Liver (tissue), 9 donors: ENCODE results near the gene CDH4. TPM values are rescaled to one million over a fixed set of nuclear protein-coding genes. Genes with fewer than 3 reads are reported as not detected.

Source experiments
- DNase-seq: peaks from one replicate; pipeline ENCODE4 v3.0.0-alpha.2; 2017; ENCODE audit warnings: low spot score
- H3K27ac ChIP-seq, 2 donors: one replicate each; pipeline ENCODE4 v1.7.0; 2013; ENCODE audit warnings: inconsistent platforms in 2 of 2, low read length in 2 of 2, control low read depth in 1 of 2, low read depth in 1 of 2, mild to moderate bottlenecking in 1 of 2
- H3K27me3 ChIP-seq, 4 donors: one replicate each; pipeline versions ENCODE4 v1.6.1 to v1.7.0; 2013; ENCODE audit warnings: low read length in 3 of 4, inconsistent platforms in 1 of 4, mild to moderate bottlenecking in 1 of 4, moderate library complexity in 1 of 4; ENCODE audit not compliant: control insufficient read depth in 4 of 4, insufficient read depth in 4 of 4
- H3K36me3 ChIP-seq, 4 donors: one replicate each; pipeline versions ENCODE4 v1.6.1 to v1.7.0; 2013; ENCODE audit warnings: low read length in 3 of 4, mild to moderate bottlenecking in 3 of 4, low read depth in 1 of 4, moderate library complexity in 1 of 4; ENCODE audit not compliant: control insufficient read depth in 4 of 4, insufficient read depth in 3 of 4
- H3K4me1 ChIP-seq, 4 donors: one replicate each; pipeline versions ENCODE4 v1.6.1 to v1.7.0; 2013; ENCODE audit warnings: low read length in 3 of 4, mild to moderate bottlenecking in 3 of 4, moderate library complexity in 1 of 4; ENCODE audit not compliant: control insufficient read depth in 4 of 4, insufficient read depth in 4 of 4
- H3K4me3 ChIP-seq, 3 donors: one replicate each; pipeline versions ENCODE4 v1.6.1 to v1.7.0; 2013; ENCODE audit warnings: low read length in 3 of 3, control low read depth in 1 of 3, low read depth in 1 of 3, mild to moderate bottlenecking in 1 of 3
- H3K9ac ChIP-seq, 2 donors: one replicate each; pipeline ENCODE4 v1.7.0; 2013; ENCODE audit warnings: low read length in 2 of 2, mild to moderate bottlenecking in 2 of 2, moderate library complexity in 2 of 2, control low read depth in 1 of 2, low read depth in 1 of 2
- H3K9me3 ChIP-seq, 4 donors: one replicate each; pipeline versions ENCODE4 v1.6.1 to v1.7.0; 2013; ENCODE audit warnings: low read length in 3 of 4; ENCODE audit not compliant: control insufficient read depth in 4 of 4
- EGR1 ChIP-seq, 2 donors: IDR thresholded peaks; 2 replicates each; pipeline ENCODE4 v1.6.1; 2016 to 2018; ENCODE audit warnings: antibody characterized with exemption in 2 of 2, low read depth in 2 of 2
- GABPA ChIP-seq, 2 donors: IDR thresholded peaks in 1 of 2; conservative IDR thresholded peaks in 1 of 2; 2 replicates each; pipeline ENCODE4 v1.6.1; 2016; ENCODE audit warnings: antibody characterized with exemption in 2 of 2, mild to moderate bottlenecking in 1 of 2, moderate library complexity in 1 of 2
- HNF4A ChIP-seq, 2 donors: conservative IDR thresholded peaks; 2 replicates each; pipeline ENCODE4 v1.6.1; 2016; ENCODE audit warnings: antibody characterized with exemption in 2 of 2, mild to moderate bottlenecking in 2 of 2
- HNF4G ChIP-seq: IDR thresholded peaks from 2 replicates; pipeline ENCODE4 v1.6.1; 2016; ENCODE audit warnings: antibody characterized with exemption
- JUND ChIP-seq, 2 donors: IDR thresholded peaks; 2 replicates each; pipeline ENCODE4 v1.6.1; 2016; ENCODE audit warnings: antibody characterized with exemption in 2 of 2
- MAX ChIP-seq: IDR thresholded peaks from 2 replicates; pipeline ENCODE4 v1.6.1; 2016; ENCODE audit warnings: antibody characterized with exemption
- NR2F2 ChIP-seq: IDR thresholded peaks from 2 replicates; pipeline ENCODE4 v1.6.1; 2016; ENCODE audit warnings: antibody characterized with exemption
- RAD21 ChIP-seq, 2 donors: IDR thresholded peaks; 2 replicates each; pipeline ENCODE4 v1.6.1; 2016; ENCODE audit warnings: antibody characterized with exemption in 2 of 2, mild to moderate bottlenecking in 2 of 2
- REST ChIP-seq: IDR thresholded peaks from 2 replicates; pipeline ENCODE4 v1.6.1; 2016; ENCODE audit warnings: antibody characterized with exemption, mild to moderate bottlenecking
- RXRA ChIP-seq, 2 donors: IDR thresholded peaks; 2 replicates each; pipeline ENCODE4 v1.6.1; 2017 to 2018; ENCODE audit warnings: antibody characterized with exemption in 2 of 2, mild to moderate bottlenecking in 1 of 2
- TAF1 ChIP-seq: conservative IDR thresholded peaks from 2 replicates; pipeline ENCODE4 v1.6.1; 2016; ENCODE audit warnings: antibody characterized with exemption, mild to moderate bottlenecking
- WGBS: extraction: QIAGEN DNeasy Blood & Tissue Kit; methylation state at CpG from one replicate; pipeline ENCODE4 v1.1.7; 2013; 5-methylcytosine and 5-hydroxymethylcytosine counted together
- polyA plus RNA-seq, 2 donors: library from polyadenylated mRNA; stranded (reverse) in 1 of 2; unstranded in 1 of 2; fragments of 200-250 nt in 1 of 2; fragments of >200 nt in 1 of 2; fragmentation: Nextera tagmentation in 1 of 2; extraction: Ambion mirVana in 1 of 2; gene quantifications; one replicate each; pipeline versions ENCODE4 v1.2.1 to v1.2.3, GENCODE V29; 2013 to 2015
- total RNA-seq, 2 donors: library from RNA; depleted of rRNA; stranded (reverse); fragments of >200 nt; gene quantifications; one replicate each; pipeline ENCODE4 v1.2.3, GENCODE V29; 2014
- TF ChIP-seq, protein P1 (sequence below): fragments of 150-350 bp; IDR thresholded peaks from 2 replicates; pipeline ENCODE4 v1.5.1; 2017; ENCODE audit warnings: improper control_type of control experiment, low read depth, low read length; ENCODE audit not compliant: missing input control
- TF ChIP-seq, protein P2 (sequence below): IDR thresholded peaks from 2 replicates; pipeline ENCODE4 v1.6.1; 2016; ENCODE audit warnings: antibody characterized with exemption
- donor health status: healthy.
- donor health status: healthy.
- donor health status: healthy.
- donor health status: healthy.
- donor health status: healthy.

Gene CDH4
- total and polyA plus RNA-seq, 4 donors, result 0.03 to 0.25 (median 0.19) TPM; not detected in 1

- DNase-seq, result no peak
- WGBS, result 84% methylated on average over 21 of the region's 21 CpGs
Measured at GRCh38 chr20:61799928-61800327, 547.9 kb downstream of the CDH4 start.

DNA sequence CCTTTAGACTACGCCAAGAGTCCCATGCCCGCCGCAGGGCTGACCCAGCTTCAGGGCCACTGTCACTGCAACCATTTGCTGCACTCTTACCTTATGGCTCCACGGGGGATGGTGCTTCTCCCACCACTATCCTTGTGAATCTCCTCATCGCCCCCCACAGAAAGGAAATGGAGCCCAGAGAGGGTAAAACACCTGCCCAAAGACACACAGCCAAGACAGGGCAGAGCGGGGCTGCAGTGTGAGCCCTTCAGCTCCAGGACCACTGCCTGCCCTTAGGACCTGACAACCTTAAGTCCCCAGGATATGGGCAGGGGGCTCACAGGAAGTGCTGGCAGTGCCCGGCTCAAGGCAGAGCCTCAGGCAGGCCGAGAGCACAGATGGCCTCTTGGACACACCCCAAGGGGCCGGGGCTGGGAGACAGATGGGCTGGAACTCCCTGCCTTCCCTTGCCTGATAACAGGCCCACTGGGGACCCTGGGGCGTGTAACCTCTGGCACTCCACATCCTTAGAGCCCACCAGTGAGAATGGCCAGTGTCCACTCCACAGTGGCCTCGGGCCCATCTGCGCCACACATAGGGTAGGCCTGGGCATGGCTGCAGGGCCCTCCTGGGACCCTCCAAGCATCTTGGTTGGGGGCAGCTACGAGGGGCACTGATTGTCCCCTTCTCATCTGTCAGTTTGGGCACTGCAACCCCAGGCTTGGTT is 548.5 kb downstream of the CDH4 start:
- DNase-seq, result no peak
- Histone ChIP-seq H3K9ac (no peak overlapping the region), H3K27ac (no peak overlapping the region), H3K9me3 (no peaks in the 10 kb centered on the region), H3K36me3 (no peaks in the 10 kb centered on the region), H3K27me3 (peaks cover 0 to 3% (median 1%) of the 10 kb centered on the region in 4 donors), H3K4me3 (no peak overlapping the region), H3K4me1 (no peaks in the 10 kb centered on the region)
- TF ChIP-seq, protein P1, sequence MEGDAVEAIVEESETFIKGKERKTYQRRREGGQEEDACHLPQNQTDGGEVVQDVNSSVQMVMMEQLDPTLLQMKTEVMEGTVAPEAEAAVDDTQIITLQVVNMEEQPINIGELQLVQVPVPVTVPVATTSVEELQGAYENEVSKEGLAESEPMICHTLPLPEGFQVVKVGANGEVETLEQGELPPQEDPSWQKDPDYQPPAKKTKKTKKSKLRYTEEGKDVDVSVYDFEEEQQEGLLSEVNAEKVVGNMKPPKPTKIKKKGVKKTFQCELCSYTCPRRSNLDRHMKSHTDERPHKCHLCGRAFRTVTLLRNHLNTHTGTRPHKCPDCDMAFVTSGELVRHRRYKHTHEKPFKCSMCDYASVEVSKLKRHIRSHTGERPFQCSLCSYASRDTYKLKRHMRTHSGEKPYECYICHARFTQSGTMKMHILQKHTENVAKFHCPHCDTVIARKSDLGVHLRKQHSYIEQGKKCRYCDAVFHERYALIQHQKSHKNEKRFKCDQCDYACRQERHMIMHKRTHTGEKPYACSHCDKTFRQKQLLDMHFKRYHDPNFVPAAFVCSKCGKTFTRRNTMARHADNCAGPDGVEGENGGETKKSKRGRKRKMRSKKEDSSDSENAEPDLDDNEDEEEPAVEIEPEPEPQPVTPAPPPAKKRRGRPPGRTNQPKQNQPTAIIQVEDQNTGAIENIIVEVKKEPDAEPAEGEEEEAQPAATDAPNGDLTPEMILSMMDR, result no peak
- TF ChIP-seq NR2F2 (no peak), TAF1 (no peak), RXRA (IDR thresholded peaks at IDR 0.05) (no peak), EGR1 (IDR thresholded peaks at IDR 0.05; ENCODE audit: low read depth in 2 of 2) (no peak), GABPA (IDR thresholded peaks at IDR 0.05 in 1 of 2, conservative IDR thresholded peaks at IDR 0.05 in 1 of 2) (no peak), HNF4G (no peak)
- 82% methylated on average over 13 of the region's 13 CpGs for WGBS

More at GRCh38 chr20:61799928-61800327, 547.9 kb downstream of the CDH4 start:
- no peaks in the 10 kb centered on the region for H3K9me3 ChIP-seq
- no peaks in the 10 kb centered on the region for H3K4me1 ChIP-seq
- no peak overlapping the region for H3K27ac ChIP-seq
- H3K4me3 ChIP-seq, result no peak overlapping the region
- TF ChIP-seq, protein P2, sequence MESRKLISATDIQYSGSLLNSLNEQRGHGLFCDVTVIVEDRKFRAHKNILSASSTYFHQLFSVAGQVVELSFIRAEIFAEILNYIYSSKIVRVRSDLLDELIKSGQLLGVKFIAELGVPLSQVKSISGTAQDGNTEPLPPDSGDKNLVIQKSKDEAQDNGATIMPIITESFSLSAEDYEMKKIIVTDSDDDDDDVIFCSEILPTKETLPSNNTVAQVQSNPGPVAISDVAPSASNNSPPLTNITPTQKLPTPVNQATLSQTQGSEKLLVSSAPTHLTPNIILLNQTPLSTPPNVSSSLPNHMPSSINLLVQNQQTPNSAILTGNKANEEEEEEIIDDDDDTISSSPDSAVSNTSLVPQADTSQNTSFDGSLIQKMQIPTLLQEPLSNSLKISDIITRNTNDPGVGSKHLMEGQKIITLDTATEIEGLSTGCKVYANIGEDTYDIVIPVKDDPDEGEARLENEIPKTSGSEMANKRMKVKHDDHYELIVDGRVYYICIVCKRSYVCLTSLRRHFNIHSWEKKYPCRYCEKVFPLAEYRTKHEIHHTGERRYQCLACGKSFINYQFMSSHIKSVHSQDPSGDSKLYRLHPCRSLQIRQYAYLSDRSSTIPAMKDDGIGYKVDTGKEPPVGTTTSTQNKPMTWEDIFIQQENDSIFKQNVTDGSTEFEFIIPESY, result no peak
- TF ChIP-seq REST (no peak), HNF4A (conservative IDR thresholded peaks at IDR 0.05) (no peak), RXRA (IDR thresholded peaks at IDR 0.05) (no peak), HNF4G (no peak), RAD21 (IDR thresholded peaks at IDR 0.05) (no peak), TAF1 (no peak), NR2F2 (no peak), JUND (IDR thresholded peaks at IDR 0.05) (no peak), MAX (no peak)
- H3K36me3 ChIP-seq, result no peaks in the 10 kb centered on the region
- peaks cover 0 to 3% (median 1%) of the 10 kb centered on the region in 4 donors for H3K27me3 ChIP-seq
- no peak overlapping the region for H3K9ac ChIP-seq
